ENCODE data around the gene RNF168. TPM values are rescaled to one million over a fixed set of nuclear protein-coding genes. Genes with fewer than 3 reads are reported as not detected.
A peak's percentile ranks its signal among the peaks of the same experiment; 100 is the strongest.

Gene RNF168
- total and polyA plus RNA-seq, 8 donors: 3.2 to 10.8 (median 6.5) TPM

GRCh38 chr3:196546537-196546936, 43.0 kb upstream of the RNF168 start:
- Histone ChIP-seq H3K27ac (no peak overlapping the region), H3K4me3 (no peak overlapping the region), H3K4me1 (no peaks in the 10 kb centered on the region), H3K27me3 (no peaks in the 10 kb centered on the region), H3K9me3 (no peaks in the 10 kb centered on the region), H3K36me3 (no peaks in the 10 kb centered on the region)
- TF ChIP-seq CTCF (IDR thresholded peaks at IDR 0.05): no peak
- WGBS, 2 donors: 21 to 23% methylated on average over 5 of the region's 5 CpGs
- DNase-seq (no peak), FAIRE-seq (no peak), ATAC-seq (no peak)
- intact Hi-C loops (cut with DNase I): no loop called here

GRCh38 chr3:196544491-196544992, 41.0 kb upstream of the RNF168 start:
- H3K27me3 ChIP-seq: no peaks in the 10 kb centered on the region
- H3K36me3 ChIP-seq: no peaks in the 10 kb centered on the region
- no peaks in the 10 kb centered on the region for H3K4me1 ChIP-seq
- no peak for ATAC-seq
- no peaks in the 10 kb centered on the region for H3K9me3 ChIP-seq
- WGBS, 2 donors: 94% methylated on average over 2 of the region's 2 CpGs
- no peak overlapping the region for H3K27ac ChIP-seq
- intact Hi-C loops (cut with DNase I): no loop called here
- TF ChIP-seq CTCF (IDR thresholded peaks at IDR 0.05): no peak
- no peak overlapping the region for H3K4me3 ChIP-seq
- FAIRE-seq: no peak
- no peak for DNase-seq

GRCh38 chr3:196541684-196542445, 38.3 kb upstream of the RNF168 start:
- H3K36me3 ChIP-seq: no peaks in the 10 kb centered on the region
- H3K27me3 ChIP-seq: no peaks in the 10 kb centered on the region
- intact Hi-C loops (cut with DNase I): no loop called here
- no peak for FAIRE-seq
- H3K27ac ChIP-seq: no peak overlapping the region
- no peaks in the 10 kb centered on the region for H3K4me1 ChIP-seq
- TF ChIP-seq CTCF (IDR thresholded peaks at IDR 0.05): no peak
- no peak for DNase-seq
- no peak for ATAC-seq
- 79 to 85% methylated on average over 6 of the region's 6 CpGs for WGBS, 2 donors
- no peak overlapping the region for H3K4me3 ChIP-seq
- no peaks in the 10 kb centered on the region for H3K9me3 ChIP-seq

- FAIRE-seq: no peak
- Histone ChIP-seq H3K36me3 (no peaks in the 10 kb centered on the region), H3K4me3 (no peak overlapping the region), H3K27ac (no peak overlapping the region), H3K9me3 (no peaks in the 10 kb centered on the region), H3K4me1 (no peaks in the 10 kb centered on the region), H3K27me3 (no peaks in the 10 kb centered on the region)
- 32 to 34% methylated on average over 18 of the region's 18 CpGs for WGBS, 2 donors
- peak in 1 of 4 donors; percentile 53 for ATAC-seq
- intact Hi-C loops (cut with DNase I): no loop called here
- TF ChIP-seq CTCF (IDR thresholded peaks at IDR 0.05): peak; percentile 32 to 68 (median 47)
- DNase-seq: peak in 2 of 6 donors; percentile 32 to 59
These were observed 33.9 kb upstream of the RNF168 start for GRCh38 chr3:196537319-196537984.

- no peak for TF ChIP-seq CTCF (IDR thresholded peaks at IDR 0.05)
These were observed 29.7 kb upstream of the RNF168 start for GRCh38 chr3:196533260-196533681.

More at GRCh38 chr3:196533260-196533681, 29.7 kb upstream of the RNF168 start:
- ATAC-seq (no peak), DNase-seq (no peak), FAIRE-seq (no peak)
- H3K9me3 ChIP-seq: no peaks in the 10 kb centered on the region
- H3K4me1 ChIP-seq: no peaks in the 10 kb centered on the region
- no peak overlapping the region for H3K27ac ChIP-seq
- H3K36me3 ChIP-seq: no peaks in the 10 kb centered on the region
- peaks cover 0 to 4% (median 0%) of the 10 kb centered on the region in 4 donors for H3K27me3 ChIP-seq
- intact Hi-C loops (cut with DNase I): no loop called here
- H3K4me3 ChIP-seq: no peak overlapping the region
- 31 to 33% methylated on average over 14 of the region's 14 CpGs for WGBS, 2 donors

Measured in pancreas (tissue), 10 donors.